ENCODE data around the gene TMEM141.

DNA sequence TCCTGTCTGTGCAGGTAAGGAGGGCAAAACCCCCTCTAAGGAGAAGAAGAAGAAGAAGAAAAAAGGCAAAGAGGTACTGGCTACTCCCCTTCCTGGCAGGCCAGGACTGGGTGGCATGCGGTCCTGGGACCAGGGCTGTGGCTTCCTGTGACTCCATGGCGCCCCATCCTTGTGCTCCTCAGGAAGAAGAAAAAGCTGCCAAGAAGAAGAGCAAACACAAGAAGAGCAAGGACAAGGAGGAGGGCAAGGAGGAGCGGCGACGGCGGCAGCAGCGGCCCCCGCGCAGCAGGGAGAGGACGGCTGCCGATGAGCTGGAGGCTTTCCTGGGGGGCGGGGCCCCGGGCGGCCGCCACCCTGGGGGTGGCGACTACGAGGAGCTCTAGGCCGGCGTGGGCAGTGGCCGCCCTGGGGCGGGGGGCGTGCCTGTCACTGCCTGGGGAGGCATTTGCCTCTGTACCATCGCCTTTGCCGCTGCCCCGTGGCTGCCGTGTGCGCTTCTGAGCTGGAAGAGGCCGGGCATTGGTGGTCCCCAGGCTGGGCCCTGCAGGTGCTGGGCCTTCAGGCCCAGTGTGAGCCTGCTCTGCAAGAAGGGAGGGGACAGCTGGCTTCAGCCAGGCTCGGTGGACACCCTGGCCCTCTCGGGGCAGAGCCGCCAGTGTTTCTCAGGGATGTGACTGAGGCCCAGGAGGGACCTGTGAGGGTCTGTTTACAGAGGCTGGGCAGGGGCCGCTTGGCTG, 49.2 kb downstream of the TMEM141 start:
- no peak for TF ChIP-seq GATA2 (IDR thresholded peaks at IDR 0.05; ENCODE audit: low read depth, low read length)
- no peak for TF ChIP-seq GATA3 (IDR thresholded peaks at IDR 0.05; ENCODE audit: low read depth, low read length)
